ENCODE results near the gene KMT2B.
"Not testable (repeated sequence)": the region's sequence is repeated elsewhere in the genome, so short reads cannot be mapped to it uniquely, and the experiment has no call there.

KMT2B gene

DNA sequence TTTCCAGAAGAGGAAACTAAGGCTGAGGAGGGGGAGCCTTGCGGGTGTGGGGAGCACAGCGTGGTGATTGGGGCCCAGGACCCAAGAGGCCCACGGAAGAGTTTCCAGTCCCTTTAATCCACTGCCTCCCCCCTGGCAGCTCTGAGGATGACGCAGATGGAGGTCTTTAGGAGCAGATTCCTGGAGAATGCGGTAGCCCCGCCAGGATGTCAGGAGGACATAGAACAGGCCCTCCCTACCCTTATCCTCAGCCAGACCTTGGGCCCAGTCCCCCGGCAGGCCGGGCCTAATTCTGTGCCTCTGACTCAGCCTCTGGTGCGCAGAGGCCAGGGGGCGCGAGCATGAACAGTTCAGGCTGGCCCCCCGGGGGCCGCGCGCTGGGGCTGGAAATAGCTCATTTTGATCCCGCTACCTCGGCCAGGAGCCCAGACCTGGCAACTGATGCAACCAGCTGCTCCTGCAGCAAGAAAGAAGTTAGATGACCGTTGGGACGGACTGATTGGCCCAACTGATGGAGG, 39.5 kb downstream of the KMT2B start:
- DNase-seq (ENCODE audit: low spot score) = no peak

- DNase-seq (ENCODE audit: low spot score) = peak; percentile 100
Observed at GRCh38 chr19:35757749-35758608, 40.2 kb downstream of the KMT2B start, which contains the start of gene PROSER3. TSS of gene PROSER3 (plus strand) at chr19:35758176. CDS start at chr19:35758216, 40 bp downstream.

DNA sequence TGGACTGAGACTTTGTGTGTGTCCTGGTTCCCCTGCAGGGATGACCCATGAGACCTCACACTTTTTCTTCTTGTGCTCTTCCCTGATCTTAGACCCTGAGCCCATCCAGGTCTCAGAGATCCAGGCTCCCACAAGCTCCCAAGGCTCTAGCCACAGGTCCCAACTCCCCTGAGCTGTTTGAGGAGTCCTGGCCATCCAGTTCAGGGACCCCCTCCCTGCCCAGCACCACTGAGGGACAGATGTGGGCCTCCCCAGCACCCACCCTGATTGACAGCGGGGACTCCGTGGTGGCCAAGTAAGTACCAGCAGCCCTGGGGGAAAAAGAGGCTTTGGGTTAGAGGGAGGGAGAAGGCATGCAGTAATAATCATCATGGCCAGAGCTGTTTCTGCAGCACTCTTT, 41.9 kb downstream of the KMT2B start:
- DNase-seq (ENCODE audit: low spot score) = no peak

DNA sequence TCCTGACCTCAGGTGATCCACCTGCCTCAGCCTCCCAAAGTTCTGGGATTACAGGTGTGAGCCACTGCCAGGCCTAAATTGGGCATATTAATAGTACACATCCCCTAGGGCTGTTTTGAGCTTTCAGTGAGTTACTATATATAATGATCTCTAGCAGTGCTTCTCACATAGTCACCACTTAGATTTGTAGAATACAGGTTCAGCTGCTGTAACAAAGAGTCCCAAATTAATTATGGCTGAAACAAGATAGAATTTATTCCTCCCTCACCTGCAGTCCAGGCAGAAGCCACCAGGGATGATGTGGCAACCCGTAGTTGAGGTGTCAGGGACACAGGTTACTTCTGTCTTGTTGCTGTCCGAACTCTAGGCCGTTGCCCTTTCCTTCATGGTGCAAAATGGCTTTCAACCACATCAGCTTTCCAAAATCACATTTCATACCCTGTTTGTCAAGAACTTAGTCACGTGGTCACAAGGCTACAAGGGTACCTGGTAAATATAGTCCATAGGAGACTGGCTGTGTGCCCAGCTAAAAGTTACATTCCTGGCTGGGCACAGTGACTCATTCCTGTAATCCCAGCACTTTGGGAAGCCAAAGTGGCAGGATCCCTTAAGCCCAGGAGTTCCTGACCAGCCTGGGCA, 43.0 kb downstream of the KMT2B start:
- DNase-seq (ENCODE audit: low spot score) = no peak

DNA sequence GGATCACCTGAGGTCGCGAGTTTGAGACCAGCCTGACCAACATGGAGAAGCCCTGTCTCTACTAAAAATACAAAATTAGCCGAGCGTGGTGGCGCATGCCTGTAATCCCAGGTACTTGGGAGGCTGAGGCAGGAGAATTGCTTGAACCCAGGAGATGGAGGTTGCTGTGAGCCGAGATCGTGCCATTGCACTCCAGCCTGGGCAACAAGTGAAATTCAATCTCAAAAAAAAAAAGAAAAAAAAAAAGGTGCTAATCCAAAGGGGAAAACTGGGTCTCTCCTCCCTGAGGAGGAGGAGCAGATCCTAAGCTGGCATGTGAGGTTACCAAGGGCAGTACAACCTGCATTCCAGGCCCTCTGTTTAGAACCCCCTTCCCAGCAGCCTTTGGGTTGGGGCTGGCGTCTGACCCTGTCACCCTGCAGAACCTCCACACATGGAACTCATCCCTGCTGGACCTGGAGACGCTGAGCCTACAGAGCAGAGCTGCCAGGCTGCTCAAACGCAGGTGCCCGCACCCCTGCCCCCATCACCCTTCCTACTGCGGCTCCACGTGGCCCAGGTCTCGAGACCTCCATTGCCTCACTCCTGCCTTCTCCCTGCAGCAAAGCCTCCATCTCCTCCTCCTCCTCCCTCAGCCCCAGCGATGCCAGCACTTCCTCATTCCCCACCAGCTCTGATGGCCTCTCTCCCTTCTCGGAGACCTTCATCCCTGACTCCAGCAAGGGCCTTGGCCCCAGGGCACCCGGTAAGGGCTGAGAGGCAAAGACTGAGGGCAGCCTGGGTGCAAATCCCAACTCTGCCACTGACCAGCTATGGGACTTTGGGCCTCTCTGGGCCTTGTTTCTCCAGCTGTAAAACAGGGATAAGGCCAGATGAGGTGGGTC, 46.9 kb downstream of the KMT2B start:
- DNase-seq (ENCODE audit: low spot score) = no peak

DNA sequence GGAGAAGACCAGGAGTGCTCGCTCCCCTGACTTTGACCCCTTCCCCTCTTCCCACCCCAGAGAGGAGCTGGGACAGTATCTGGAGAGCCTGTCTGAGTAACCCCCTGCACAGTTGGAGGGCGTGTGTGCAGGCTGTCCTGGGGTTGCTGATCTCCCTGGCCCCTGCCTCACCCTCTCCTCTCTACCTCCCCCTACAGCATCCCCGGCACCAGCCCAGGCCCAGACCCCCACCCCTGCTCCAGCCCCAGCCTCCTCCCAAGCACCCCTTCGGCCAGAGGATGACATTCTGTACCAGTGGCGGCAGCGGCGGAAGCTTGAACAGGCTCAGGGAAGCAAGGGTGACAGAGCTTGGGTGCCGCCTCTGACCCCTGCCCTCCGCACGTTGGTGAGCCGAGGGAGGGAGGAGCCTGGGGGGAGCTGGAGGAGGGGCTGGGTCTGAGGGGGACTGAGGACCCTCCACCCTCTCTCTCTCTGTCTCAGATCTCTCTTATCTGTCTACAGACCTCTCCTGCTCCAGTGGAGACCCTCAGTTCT, 48.8 kb downstream of the KMT2B start:
- no peak for DNase-seq (ENCODE audit: low spot score)

DNA sequence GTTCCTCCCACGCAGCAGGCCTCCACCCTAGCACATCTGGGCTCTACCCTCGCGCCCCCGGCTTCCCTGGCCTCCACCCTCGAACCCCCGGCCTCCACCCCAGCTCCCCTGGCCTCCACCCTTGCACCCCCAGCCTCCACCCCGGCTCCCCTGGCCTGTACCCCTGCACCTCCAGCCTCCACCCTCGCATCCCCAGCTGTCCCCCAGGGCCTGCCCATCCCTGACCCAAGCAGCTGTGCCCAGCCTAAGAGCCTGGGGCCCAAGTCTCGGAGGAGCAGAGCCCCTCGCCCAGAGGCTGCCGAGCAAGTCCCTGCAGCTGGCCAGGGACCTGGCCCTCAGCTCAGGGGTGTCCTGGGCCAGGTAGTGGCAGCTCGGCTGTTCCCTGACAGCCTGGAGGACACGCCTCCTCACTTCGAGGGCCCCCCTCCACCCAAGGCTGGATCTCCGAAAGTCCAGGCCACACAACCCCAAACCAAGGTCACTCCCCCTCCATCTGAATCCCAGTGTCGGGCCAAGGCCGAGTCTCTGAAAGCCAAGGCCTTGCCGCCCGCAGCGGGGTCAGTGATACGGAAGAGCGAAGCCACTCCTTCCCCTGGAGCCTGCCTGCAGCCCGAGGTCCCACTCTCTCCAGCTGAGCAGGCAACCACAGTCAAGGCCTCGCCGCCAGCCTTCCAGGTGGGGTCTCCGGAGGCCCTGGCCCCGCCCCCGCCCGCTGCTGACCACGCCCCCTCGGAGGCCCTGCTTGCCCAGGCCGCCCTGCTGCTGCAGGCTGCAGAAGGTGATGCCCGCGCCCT, 49.7 kb downstream of the KMT2B start:
- DNase-seq (ENCODE audit: low spot score) = no peak

DNA sequence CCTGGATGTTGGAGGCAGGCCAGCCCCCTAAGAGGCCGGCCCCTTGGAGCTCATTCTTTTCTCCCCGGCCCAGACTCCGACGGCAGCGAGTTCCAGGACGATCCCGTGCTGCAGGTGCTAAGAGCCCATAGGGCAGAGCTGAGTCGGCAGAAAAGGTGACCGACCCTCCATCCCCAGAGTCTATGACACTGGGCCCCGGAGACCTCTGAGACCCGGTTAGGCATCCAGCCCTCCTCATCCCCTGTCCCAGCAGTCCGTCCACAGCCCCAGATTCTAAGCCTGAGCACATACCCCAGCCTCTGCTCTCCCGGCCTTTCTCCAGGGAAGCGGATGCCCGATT, 50.2 kb downstream of the KMT2B start:
- no peak for DNase-seq (ENCODE audit: low spot score)

DNA sequence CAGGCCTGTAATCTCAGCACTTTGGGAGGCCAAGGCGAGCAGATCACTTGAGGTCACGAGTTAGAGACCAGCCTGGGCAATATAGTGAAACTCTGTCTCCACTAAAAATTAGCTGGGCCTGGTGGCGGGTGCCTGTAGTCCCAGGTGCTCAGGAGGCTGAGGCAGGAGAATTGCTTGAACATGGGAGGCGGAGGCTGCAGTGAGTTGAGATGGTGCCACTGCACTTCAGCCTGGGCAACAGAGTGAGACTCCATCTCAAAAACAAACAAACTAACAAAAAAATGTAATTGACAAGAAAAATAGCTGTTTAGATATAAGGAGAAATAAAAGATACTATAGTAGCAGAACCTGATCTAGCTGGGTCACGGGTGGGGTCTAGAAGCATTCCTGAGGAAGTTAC, 54.6 kb downstream of the KMT2B start:
- DNase-seq (ENCODE audit: low spot score) = not testable (repeated sequence)

GRCh38 chr19:35773020-35773806, 55.4 kb downstream of the KMT2B start:
- DNase-seq (ENCODE audit: low spot score) = no peak

- DNase-seq (ENCODE audit: low spot score) = no peak
Observed at GRCh38 chr19:35774274-35775045, 56.7 kb downstream of the KMT2B start.

DNA sequence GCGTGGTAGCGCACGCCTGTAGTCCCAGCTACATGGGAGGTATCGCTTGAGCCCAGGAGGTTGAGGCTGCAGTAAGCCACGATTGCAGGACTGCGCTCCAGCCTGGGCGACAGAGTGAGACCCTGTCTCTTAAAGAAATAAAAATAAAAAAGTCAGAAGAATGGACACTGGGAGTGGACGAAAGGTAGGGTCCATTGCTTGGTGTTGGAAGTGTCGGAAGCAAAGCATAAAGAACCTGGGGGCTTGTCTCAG, 57.2 kb downstream of the KMT2B start:
- DNase-seq (ENCODE audit: low spot score) = no peak

DNA sequence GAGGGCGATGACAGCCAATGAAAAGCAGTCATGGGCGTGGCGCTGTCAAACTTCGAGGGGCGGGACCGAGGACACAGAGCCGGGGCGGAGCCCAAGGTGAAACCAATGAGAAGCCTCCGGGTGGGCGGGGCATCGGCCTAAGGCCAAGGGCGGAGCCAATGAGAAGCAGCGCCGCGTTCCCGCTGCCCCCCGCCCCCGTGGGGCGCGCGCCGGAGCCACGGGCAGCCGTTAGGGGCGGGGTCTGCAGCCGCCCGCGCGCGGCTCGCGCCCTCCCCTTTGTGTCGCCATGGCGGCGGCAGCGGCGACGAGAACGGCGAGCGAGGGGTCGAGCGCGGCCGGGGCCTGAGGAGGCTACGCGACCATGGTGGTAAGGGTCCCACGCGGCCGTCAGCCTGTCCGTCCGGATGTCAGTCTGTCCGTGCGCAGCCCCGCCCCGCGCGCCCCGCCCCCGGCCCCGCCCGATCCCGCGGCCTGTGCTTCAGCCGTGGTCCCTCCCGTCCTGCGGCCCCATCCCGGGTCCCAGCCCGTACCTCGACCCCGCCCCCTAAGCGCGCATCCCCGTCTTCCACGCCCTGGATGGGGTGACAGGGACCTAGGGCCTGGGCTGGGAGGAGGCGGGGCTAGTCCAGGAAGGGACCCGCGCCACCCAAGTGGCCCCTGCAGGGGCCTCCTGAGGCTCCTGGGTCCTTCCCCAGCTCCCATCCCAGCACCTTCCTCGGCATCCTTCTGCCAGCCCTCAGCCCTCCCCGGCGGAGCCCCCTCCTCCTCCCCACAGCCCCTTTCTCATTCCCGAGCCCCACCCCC, 57.7 kb downstream of the KMT2B start, which contains the start of gene ARHGAP33:
TSS of gene ARHGAP33 (plus strand) at position 267 of the 804 bp plus-strand sequence. CDS start at position 362, 95 bp downstream.
- peak; percentile 99 for DNase-seq (ENCODE audit: low spot score)

DNA sequence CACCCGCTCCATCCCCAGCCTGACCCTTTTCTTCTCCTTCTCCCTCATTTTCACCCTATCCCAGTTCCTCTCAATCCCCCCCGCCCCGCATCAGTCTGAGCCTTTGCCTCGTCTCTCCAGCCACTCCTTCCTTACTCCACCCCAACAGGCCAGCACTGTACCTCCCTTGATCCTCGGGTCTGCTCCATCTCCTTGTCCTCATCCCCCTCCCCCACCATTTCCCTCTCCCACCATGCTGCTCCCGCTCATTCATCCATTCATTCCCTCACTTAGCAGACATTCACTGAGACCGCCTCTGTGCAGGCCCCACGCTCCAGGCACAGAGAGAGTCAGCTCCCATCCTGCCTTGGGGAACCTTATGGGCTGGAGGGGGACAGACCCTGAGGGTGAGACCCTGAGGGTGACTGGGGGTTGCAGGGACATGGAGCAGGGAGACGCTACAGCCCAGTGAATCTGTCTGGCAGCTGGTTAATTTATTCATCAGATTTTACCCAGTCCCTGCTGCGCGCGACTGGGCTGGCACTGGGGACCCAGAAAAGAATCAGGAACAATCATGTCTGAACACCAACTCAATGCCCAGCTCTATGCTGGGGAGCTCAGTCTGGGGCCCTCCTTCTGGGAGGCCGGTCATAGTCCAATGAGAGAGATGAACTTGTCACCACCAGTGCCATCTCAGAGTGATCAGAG, 58.4 kb downstream of the KMT2B start:
- no peak for DNase-seq (ENCODE audit: low spot score)

DNA sequence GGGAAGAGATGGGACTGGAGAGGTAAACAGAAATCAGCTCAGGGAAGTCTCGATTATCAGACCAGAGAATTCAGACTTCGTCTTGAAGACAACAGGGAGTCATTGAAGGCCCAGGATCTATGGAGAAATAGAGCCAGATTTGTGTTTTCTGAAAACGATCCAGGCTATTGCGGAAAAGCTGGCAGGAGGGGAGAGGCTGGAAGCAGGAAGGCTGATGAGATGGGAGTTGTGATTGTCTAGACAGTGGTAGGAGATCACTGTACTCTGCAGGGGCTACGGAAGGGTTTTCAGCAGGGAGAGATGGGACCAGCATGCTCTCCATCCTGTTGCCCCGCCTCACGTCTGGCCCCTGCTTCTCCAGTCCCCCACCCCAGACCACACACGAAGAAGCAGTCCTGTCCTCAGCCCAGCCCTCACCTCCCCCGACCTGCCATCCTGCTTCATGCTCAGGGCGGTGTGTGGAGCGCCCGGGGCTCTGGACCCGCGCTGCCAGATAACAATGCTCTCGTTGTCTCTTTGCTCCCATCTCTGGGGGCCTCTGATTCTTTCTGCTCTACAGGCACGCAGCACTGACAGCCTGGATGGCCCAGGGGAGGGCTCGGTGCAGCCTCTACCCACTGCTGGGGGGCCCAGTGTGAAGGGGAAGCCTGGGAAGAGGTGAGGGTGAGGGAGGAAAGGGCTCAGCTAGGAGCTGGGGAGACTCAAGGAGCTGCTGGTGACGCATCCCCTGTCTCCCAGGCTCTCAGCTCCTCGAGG, 59.5 kb downstream of the KMT2B start:
- no peak for DNase-seq (ENCODE audit: low spot score)

DNA sequence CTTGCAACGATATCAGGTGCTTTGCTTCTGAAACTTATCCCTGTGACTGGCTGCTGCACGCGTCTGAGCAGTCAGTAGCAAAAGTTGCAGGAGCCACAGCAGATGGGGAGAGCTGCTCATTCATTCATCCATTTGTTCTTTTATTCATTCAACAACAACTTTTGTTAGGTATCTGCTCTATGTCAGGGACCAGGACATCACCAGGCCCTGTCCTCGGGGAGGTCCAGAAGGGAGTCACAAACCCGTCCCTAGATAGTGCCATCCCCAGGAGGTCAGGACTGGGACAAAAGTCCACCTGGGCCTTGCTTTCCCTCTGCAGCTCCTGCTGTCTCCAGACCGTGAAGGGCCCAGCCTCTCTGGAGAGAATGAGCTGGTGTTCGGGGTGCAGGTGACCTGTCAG, 60.2 kb downstream of the KMT2B start:
- DNase-seq (ENCODE audit: low spot score) = no peak

- DNase-seq (ENCODE audit: low spot score) = no peak
Observed at GRCh38 chr19:35779033-35779432, 61.2 kb downstream of the KMT2B start.

GRCh38 chr19:35780058-35780457, 62.3 kb downstream of the KMT2B start:
- DNase-seq (ENCODE audit: low spot score) = no peak

Data from HuH-7 (cell line).